Stromal cell of bone marrow (primary cell): ENCODE results near the gene JAG1.
"Not testable (repeated sequence)": the region's sequence is repeated elsewhere in the genome, so short reads cannot be mapped to it uniquely, and the experiment has no call there.

ENCODE experiments used
- DNase-seq: peaks from one replicate; pipeline ENCODE4 v3.0.0-alpha.2; 2012; ENCODE audit warnings: low read depth

JAG1 gene

GRCh38 chr20:10637031-10637559 is 36.7 kb downstream of the JAG1 start:
- DNase-seq: peak; percentile 65

- no peak for DNase-seq
These were observed 37.4 kb downstream of the JAG1 start for GRCh38 chr20:10636326-10636818.

- no peak for DNase-seq
These were observed 38.2 kb downstream of the JAG1 start for GRCh38 chr20:10635476-10636208.

- peak; percentile 86 for DNase-seq
These were observed 39.0 kb downstream of the JAG1 start for GRCh38 chr20:10634683-10635411.

- no peak for DNase-seq
These were observed 39.6 kb downstream of the JAG1 start for GRCh38 chr20:10634211-10634610.

DNA sequence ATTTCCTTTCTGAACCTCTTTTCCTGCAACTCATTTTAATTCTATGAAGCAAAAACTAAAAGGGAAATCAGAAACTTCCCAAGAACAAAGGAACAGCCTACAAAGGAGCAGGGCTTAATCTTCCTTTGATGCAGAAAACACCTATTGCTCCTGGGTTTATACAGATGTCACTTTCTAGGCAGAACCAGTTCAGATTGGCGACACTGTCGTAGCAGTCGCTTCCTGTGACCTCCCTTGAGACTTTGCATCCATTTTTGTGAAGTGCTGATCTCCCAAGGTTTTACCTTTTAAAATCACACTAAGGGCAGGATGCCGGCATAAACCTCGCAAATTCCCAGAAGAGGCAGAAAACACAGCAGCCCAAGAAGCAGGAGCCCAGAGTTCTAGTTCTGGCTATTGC is 40.1 kb downstream of the JAG1 start:
- DNase-seq: no peak

- DNase-seq: no peak
These were observed 40.9 kb downstream of the JAG1 start for GRCh38 chr20:10632721-10633509.

GRCh38 chr20:10631126-10631525 is 42.7 kb downstream of the JAG1 start:
- no peak for DNase-seq

DNA sequence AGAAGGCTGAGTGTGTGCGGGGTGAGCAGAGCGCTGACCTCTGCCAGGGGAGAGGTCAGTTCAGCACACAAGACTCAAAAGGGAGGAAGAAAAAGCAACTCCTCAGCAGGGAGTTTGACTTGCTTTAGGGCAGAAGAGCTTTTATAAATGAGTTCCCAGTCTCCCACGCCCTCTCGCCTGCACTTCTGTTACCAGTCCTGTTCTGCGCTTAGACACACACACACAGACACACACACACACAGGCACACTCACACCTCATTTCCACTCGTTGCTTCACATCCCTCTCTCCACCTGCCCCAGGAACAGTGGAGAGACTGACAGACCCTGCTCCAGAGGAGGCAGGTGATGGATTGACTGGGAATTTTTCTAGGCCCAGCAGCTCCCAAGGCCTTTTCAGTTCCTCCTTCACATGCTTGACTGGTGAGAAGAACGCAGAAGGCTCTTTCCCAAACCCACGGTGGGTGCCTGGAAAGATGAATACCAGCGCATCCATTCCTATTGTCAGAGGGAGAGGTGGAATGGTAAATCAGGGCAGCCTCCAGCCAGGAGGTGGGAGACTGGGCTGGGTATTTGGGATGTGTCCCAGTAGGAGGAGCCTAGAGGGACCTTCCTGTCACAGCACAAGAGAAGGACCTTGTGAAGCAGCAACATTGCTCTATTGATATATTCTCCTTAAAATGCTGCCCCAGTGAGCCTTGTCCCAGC is 43.7 kb downstream of the JAG1 start:
- DNase-seq: no peak

DNA sequence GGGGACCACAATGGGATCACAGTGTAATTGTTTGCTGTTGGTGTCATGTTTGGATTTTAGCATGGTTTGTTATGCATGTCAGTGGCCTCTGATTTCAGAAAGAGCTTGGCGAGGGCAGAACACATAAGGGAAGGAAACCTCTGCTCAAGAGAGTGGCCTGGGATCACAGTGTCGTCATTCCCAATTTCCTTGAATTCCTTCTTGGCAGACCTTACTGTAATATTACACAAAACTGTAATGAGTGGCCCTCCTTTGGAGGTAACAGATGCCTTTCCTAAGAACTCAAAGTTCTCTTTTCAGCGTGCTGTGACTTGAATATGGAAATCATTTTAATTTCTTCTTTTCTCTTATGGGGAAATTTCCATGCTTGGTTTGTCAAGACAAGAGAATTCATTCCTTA is 46.9 kb downstream of the JAG1 start:
- no peak for DNase-seq

DNA sequence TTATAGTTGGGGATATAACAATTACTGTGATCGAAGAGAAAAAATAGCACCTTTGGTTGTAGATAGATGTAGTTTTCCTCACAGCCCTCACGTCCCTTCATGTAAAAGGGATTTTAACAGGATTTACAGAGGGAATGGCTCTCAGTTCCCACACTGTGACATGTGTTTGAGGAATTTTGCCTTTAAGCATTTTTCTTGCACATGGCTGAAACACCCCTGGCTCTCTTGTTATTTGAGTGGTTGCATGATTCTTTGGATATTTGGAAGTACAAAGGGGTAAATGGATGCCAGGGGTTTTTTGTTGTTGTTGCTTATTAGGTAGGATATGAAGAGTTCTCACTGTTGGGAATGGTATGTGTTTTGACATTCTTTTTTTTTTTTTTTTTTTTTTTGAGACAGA is 48.2 kb downstream of the JAG1 start:
- no peak for DNase-seq

DNA sequence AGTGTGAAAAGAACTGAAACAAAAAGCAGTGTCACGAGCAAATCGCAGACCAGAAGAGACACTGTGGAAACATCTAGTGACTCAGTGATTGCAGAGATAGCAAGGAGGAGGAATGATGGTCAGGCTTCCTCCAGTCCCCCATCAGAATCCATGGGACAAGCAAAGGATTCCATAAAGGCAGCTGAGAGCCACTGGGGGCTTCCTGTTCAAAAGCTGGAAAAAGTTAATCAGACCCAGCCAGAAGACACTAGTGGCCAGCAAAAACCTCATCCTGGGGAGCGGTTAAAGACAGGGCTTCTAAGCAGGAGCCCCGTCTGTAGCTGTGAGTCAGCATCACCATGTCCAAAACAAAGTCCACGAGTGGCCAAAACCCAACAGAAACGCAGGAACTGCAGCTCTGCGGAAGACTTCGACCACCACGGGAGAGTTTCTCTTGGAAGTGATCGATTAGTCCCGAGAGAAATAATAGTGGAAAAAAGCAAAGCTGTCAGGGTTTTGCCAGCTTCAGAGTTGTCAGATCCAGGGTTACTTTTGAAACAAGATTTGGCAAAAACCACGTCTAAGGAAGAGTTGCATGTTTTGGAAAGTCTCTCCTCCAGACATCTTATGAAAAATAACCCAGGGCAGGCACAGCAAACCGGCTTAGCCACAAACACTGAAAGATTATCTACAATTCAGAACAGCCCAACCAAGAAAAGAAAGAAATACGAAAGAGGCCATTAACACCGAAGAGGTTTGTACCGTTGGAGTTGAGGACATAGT is 51.0 kb downstream of the JAG1 start:
- peak; percentile 93 for DNase-seq

- no peak for DNase-seq
These were observed 52.6 kb downstream of the JAG1 start for GRCh38 chr20:10621149-10621548.

DNA sequence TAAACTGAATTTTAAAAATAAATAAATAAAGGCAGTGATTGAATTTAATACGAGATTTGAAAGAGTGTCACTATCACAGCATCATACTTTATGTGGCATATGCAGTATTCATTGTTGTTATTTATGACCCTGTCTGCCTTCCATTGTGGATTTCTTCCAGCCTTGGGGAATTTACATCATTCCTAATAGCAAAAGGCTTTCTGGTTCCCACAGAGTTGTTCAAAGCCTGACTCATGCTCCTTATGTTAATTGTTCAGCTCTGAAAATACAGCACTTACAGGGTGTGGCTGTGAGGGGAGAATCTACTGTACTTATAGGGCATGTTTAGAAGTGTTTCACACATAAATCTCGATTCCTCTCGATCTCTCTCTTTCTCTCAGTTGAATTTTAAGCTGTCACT is 54.4 kb downstream of the JAG1 start:
- peak; percentile 93 for DNase-seq

DNA sequence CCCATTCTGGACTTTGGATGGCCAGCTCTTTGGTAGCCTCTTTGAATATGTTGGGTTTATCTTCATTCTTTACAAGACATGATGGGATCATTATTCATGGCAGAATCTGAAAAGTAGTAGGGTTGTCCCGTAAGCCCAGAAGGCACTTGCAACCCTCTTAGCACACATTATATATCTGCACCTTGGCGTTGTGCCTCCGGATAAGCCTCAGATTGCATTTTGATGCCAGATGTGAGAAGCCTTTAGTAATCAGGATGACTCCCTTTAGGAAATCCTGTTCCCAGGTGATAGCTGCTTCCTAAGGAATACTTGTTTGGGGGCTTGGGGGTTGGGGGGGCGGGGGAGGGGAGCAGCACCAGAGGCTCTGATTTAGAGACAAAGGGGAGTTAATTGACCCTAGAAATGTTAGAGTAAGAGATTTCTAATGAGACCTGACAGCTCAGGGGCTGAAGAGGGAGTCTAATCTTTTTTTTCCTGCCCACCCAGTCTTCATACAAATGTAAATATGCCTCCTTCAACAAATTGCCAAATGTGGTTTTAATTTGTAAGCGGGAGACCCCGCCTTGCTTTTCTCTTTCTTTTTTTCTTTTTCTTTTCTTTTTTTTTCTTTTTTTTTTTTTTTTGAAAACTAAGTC is 55.1 kb downstream of the JAG1 start:
- no peak for DNase-seq

DNA sequence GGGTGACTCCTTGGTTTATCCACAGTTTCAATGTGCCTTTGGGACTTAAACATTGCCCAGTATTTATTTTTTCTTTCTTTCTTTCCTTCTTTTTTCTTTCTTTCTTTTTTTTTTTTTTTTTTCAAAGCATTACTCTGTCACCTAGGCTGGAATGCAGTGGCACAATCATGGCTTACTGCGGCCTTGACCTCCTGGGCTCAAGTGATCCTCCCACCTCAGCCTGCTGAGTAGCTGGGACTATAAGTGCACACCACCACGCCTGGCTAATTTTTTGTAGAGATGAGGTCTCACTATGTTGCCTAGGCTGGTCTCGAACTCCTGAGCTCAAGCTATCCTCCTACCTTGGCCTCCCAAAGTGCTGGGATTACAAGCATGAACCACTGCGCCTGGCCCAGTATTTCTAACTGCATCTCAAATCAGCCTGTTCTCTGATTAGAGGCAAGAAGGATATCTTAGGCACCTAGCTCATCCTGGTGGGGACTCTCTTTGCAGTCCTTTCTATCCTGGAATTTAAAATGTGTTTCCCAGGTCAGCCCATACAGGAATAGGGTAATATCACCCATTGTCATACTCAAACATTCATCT is 56.2 kb downstream of the JAG1 start:
- not testable (repeated sequence) for DNase-seq

- DNase-seq: no peak
These were observed 57.6 kb downstream of the JAG1 start for GRCh38 chr20:10616212-10616611.

DNA sequence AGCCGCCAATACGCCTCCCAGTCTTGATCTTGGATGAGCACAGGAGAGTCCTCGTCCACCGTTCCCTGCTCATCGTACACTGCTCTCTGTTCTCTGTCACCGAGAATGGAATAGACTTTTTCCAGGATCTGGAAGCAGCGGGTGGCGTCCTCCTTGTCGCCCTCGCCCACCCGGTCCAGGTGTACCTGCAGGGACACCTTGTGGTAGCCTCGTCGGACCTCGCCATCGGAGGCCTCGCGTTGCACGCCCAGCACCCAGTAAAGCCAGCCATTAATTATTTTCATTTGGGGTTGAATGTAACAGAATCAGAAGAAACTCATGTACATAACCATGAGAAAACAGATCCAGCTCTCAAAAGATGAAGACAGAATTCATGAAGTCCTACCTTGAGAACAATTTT is 59.9 kb downstream of the JAG1 start:
- no peak for DNase-seq

DNA sequence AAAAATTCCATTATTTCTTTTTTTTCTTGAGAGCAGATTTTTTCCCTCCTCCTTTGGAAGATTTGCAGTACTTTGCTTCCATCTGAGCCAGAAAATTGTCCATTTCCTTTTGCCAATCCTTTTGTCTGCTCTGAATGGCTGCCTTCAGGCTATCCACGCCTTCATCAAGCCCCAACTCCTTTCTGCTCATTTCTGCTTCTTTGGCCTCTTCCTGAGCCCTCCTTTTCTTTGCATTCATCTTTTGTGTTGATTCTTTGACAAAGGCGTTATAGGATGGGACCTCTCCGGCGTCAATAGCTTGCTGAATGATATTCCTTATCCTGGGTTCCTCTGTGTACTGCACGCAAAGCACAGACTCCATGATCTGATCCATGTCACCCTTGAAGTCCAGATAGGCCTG is 60.4 kb downstream of the JAG1 start:
- not testable (repeated sequence) for DNase-seq

DNA sequence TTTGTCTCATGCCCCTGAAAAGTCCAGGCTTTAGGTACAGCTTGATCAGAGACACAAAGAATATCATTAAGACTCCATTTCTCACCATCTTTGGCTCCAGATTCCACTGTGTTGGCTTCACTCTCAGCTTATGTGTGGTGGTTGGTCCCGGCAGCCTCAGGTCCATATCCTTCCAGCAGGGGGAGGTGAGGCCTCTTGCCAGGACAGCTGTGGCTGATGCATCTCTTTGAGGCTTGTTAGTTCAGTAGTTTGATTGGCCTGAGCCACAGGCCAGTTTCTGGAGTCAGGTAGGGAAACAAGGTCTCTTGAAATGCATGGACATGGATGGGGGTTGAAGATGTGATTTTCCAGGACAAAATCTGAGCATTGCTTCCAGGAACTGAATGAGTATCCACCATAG is 62.4 kb downstream of the JAG1 start:
- DNase-seq: no peak
